Fibroblast of upper back skin (primary cell): ENCODE results near the gene FSD1L.

ENCODE experiments used
- DNase-seq: peaks from one replicate; pipeline ENCODE4 v3.0.0-alpha.2; 2013

The FSD1L gene

DNA sequence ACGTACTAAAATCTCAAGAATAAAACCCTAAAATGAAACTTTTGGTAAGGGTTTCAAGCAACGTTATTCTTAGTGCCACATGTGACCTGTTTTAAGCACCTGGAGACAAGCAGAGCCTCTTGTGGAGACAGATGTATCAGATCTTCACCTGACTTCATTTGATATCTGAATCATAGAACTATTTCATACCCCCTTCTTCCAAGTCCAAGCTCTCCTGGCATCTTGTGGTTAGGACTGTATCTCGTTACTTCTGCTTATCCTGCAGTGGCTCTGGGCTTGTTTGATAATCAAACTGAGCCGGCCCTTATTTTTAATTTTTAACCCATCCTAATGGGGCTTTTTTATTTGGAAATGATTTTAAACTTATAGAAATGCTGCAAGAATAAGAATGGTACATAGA, 11.1 kb upstream of the FSD1L start:
- no peak for DNase-seq

DNA sequence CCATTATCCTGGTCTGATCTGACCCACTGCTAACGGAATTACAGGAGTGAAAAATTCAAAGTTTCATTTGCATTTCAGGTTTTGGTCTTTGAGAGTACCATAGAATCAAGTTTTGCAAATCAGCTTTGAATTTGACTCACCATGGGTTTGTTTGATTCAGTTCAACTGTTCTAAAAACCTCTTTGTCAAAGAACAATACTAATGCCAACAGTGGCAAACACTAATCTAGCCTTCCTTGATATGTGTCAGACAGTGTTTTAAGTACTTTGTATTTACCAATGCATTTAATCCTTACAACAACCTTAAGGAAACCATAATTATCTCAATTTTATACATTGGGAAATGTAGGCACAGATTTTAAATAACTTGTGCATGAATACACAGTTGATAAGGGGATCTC, 10.1 kb upstream of the FSD1L start:
- no peak for DNase-seq

DNA sequence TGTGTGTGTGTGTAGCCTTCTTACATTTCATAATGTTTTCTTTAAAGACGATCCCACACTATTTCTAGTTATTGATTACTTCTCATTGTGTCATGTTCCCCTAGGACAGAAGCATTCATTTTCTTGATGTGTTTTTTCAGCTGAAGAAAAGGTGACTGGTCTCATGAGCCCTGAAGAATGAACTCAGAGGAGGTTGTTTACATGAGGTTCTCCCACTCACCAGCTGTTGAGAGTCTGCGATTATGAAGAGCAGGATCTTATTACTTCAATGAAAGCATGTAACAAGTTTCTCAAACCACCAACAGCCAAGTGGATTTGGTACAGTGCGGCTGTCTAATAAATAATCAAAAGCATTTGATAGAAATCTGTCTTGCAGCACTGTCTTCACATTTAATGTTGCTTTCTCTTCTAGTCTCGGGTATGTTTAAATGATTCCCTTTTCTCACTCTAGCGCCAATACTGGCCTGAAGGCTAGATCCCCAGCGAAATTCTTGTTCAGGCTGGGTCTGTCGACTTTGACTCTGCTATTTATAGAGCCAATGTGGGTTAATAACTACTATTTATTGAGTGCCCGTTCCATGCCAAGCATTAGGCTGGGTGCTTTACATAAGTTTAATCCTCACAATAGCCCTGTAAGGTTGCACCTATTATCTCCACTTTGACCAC, 9.6 kb upstream of the FSD1L start:
- DNase-seq, result peak; percentile 46

DNA sequence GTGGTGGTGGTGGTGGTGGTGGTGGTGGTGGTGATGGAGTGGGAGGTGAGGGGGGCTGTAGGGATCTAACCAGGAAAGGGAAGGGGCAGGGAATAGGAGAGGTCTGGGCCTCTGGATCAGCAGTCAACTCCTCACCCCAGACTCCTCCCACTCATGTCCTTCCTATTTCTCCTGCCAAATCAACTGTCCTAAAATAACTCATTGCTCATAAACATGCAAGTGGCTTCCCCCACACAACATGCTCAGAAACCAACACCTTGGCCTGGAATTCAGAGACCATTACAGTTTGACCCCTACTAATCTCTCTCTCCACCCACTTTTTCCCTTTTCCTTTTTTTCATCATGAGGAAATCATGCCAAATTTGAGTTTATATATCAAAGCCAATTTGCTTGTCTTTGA, 8.4 kb upstream of the FSD1L start:
- no peak for DNase-seq

- DNase-seq, result no peak
Observed at GRCh38 chr9:105441616-105442160, 6.1 kb upstream of the FSD1L start.

DNA sequence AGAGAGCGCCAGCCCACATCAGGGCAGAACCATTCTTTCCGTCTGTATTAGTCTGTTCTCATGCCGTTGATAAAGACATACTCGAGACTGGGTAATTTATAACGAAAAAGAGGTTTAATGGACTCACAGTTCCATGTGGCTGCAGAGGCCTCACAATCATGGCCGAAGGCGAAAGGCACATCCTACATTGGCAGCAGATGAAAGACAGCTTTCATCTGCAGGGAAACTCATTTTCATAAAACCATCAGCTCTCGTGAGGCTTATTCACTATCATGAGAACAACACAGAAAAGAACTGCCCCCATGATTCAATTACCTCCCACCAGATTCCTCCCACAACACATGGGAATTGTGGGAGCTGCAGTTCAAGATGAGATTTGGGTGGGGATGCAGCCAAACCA, 4.7 kb upstream of the FSD1L start:
- DNase-seq, result no peak

- peak; percentile 81 for DNase-seq
Observed at GRCh38 chr9:105444130-105444529, 3.7 kb upstream of the FSD1L start.

DNA sequence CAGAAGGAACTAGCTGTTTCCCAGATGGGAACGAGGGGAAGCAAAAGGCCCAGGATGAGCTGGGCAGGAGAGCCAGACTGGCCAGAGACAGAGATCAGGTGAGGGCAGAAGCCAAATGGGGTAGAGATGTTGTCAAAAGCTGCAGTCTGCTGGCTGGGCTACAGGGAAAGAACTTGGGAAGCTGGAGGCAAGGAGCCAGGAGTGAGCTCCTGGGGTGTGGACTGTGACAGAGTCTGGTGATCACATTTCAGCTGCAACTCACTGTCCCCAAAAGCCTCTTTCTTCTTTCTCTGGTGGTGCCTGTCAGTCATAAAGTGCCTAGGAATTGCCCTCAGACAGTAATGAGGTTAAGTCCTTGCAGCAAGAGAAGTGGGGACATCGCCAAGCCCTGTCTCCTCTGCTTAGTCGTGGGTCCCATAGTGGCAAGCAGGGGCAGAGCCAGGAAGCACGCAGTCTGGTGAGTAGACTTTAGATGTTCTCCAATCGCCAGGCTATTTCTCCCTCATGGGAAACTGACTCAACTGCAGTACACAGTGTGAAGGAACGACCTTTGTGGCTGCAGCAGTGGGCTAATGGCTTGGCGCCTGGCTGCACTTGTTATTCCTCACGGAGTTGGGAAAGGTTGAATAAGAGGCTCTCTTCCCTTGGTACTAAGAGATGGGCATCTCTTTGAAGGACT, 2.5 kb upstream of the FSD1L start:
- DNase-seq, result no peak

DNA sequence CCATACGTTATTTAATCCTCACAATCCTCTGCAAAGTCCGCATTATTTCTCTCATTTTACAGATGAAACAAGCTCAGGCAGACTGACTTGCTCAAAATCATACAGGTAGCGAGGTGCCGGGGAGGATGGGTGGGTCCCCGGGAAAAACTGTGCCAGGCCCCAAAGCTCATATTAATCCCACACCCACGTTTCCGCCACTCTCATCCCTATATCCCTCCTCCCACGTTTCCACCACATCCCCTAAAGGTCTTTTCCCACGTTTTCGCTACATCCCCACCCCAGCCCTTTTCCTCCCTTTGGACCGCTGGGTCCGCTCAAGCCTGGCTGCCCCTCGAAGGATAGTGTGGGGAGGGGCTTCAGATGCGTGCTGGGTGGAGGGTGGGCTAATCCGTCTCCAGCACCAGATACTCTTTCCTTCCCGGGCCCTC, 434 bp upstream of the FSD1L start:
- DNase-seq, result no peak

DNA sequence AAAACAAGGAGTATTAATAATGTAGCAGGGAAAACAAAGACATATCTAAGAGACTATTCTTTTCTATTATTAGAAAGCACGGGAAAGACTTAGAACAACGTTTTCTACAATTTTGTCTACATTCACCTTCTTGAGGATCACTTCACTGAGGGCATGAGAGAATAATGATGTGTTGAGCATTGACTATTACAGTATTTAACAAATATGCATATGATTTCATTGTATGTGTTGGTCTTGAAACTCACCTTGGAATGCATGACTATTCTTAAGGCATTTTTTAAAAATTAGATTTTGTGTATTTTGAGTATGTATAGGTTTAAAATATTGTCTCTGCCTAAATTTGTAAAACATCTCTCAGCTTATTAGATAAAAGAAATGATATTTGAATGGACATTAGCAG, 1.2 kb downstream of the FSD1L start:
- peak; percentile 24 for DNase-seq

- no peak for DNase-seq
Observed at GRCh38 chr9:105452185-105452584, 4.4 kb downstream of the FSD1L start.

- DNase-seq, result no peak
Observed at GRCh38 chr9:105455836-105456475, 8.1 kb downstream of the FSD1L start.

- no peak for DNase-seq
Observed at GRCh38 chr9:105457560-105458294, 9.9 kb downstream of the FSD1L start.

- DNase-seq, result no peak
Observed at GRCh38 chr9:105458404-105458803, 10.6 kb downstream of the FSD1L start.

DNA sequence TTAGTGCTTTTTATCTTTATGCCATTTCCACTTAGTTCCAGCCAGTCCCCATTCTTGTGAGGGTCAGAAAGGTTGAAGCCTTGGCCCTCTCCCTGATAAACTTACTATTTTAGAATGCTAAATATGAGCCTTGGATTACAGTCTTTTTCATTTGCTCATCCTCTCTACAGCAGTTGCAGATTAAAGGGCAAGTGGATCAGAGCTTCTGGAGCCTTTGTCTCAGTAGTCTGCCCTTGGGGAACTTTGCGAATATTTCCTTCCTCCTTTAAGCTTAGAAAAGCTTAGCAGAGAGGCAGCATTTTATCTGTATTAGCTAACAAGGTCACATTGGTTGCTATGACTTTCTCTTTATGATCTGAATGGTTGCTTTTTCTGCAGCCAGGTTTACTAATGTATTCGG, 11.5 kb downstream of the FSD1L start:
- DNase-seq, result no peak

GRCh38 chr9:105466898-105467455, 19.1 kb downstream of the FSD1L start:
- no peak for DNase-seq

DNA sequence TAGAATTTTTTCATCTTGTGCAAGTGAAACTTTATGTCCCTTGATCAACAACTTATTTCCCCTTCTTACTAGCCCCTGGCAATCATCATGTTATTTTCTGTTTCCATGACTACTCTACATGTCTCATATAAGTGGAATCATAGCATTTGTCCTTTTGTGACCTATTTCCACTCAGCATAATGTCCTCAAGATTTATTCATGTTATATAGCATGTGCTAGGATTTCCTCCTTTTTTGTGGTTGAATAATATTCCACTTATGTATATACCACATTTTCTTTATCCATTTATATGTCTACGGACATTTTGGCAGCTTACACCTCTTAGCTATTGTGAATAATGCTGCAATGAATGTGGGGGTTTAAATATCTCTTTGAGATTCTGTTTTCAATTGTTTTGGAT, 21.0 kb downstream of the FSD1L start:
- no peak for DNase-seq

- no peak for DNase-seq
Observed at GRCh38 chr9:105473221-105473620, 25.4 kb downstream of the FSD1L start.

DNA sequence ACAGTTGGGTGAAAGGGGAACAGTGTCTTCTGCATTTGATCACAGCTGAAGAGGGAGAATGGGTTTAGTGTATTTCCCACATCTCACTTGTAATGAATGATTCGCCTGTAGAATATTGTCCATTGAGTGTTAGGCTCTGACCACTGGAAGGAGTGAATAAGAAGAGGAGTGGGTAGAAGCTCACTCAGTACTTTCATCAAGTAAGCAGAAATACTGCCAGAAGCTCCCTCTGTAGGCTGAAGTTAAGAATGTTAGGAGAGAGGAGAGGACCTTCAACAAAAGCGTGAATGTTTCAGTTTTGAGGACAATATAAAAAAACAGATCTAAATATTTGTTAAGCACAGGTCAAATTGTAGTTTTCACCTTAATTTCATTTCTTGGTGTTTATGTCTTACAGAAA, 27.5 kb downstream of the FSD1L start:
- DNase-seq, result peak; percentile 69

- no peak for DNase-seq
Observed at GRCh38 chr9:105479846-105480245, 32.0 kb downstream of the FSD1L start.

DNA sequence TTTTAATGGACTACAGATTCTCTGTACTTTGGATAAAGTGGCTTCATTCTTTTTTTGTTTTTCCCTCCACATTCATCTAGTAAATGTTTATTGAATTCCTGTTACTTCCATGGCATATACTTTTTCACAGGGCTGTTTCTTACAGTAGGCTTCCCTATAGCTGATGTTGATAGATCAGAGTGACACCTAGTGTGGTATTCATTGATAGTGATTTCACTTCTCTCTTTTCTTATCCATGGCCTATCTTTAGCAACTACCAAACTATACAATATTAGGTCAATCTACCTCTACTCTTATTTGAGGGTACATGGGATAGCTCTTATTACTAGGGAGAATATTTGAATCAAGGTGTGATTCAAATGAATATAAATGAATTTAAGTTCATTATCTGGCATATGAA, 35.8 kb downstream of the FSD1L start:
- DNase-seq, result no peak

GRCh38 chr9:105484226-105484625, 36.4 kb downstream of the FSD1L start:
- DNase-seq, result no peak

DNA sequence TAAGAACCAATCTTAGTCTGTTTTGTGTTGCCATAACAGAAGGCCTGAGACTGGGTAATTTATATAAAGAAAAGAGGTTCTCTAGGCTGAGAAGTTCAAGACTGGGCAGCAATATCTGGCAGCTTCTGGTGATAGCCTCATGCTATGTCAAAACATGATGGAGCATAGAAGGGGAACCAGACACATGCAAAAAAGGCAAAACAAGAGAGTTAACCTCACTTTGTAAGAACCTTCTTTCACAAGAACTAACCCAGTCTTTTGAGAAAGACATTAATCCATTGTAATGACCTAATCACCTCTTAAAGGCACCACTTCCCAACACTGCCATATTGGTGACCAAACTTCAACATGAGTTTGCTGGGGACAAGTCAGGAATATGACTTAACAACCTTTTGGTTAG, 37.3 kb downstream of the FSD1L start:
- DNase-seq, result no peak
